Right atrium auricular region (tissue), 2 donors: ENCODE data around the gene PTGES2. TPM values are rescaled to one million over a fixed set of nuclear protein-coding genes. Genes with fewer than 3 reads are reported as not detected.
"Not testable (repeated sequence)": the region's sequence is repeated elsewhere in the genome, so short reads cannot be mapped to it uniquely, and the experiment has no call there.

Experiments used
- DNase-seq: peaks from one replicate; pipeline ENCODE4 v3.0.0-alpha.2; 2019; ENCODE audit warnings: low spot score
- H3K27ac ChIP-seq, 2 donors: fragments of 200-600 bp; sonication (generic); 1 replicate in 1 of 2; 2 replicates in 1 of 2; pipeline ENCODE4 v1.5.1; 2016 to 2019
- H3K27me3 ChIP-seq, 2 donors: fragments of 200-600 bp; sonication (generic); one replicate each; pipeline versions ENCODE4 v1.5.1 to v1.6.0; 2017 to 2019
- H3K36me3 ChIP-seq: fragments of 200-600 bp; sonication (generic); one replicate; pipeline ENCODE4 v1.5.1; 2016
- H3K4me1 ChIP-seq, 2 donors: fragments of 200-600 bp; sonication (generic); one replicate each; pipeline versions ENCODE4 v1.5.1 to v1.6.0; 2017 to 2019
- H3K4me3 ChIP-seq, 2 donors: fragments of 200-600 bp; sonication (generic); 1 replicate in 1 of 2; 2 replicates in 1 of 2; pipeline ENCODE4 v1.5.1; 2017 to 2019; ENCODE audit warnings: mild to moderate bottlenecking in 1 of 2, moderate library complexity in 1 of 2
- H3K9me3 ChIP-seq, 2 donors: fragments of 200-600 bp; sonication (generic); one replicate each; pipeline ENCODE4 v1.5.1; 2019
- total RNA-seq, 2 donors: library from RNA; depleted of rRNA; stranded (reverse); fragments of >200 nt; gene quantifications; one replicate each; pipeline ENCODE4 v1.1.0, GENCODE V29; 2016
- TF ChIP-seq, protein P1 (sequence below), 2 donors: fragments of 200-600 bp; sonication (generic); IDR thresholded peaks; one replicate each; pipeline ENCODE4 v1.5.1; 2019; ENCODE audit warnings: antibody characterized with exemption in 2 of 2

The PTGES2 gene
- total RNA-seq, 2 donors from 2014 or later = 114 to 118 TPM

DNA sequence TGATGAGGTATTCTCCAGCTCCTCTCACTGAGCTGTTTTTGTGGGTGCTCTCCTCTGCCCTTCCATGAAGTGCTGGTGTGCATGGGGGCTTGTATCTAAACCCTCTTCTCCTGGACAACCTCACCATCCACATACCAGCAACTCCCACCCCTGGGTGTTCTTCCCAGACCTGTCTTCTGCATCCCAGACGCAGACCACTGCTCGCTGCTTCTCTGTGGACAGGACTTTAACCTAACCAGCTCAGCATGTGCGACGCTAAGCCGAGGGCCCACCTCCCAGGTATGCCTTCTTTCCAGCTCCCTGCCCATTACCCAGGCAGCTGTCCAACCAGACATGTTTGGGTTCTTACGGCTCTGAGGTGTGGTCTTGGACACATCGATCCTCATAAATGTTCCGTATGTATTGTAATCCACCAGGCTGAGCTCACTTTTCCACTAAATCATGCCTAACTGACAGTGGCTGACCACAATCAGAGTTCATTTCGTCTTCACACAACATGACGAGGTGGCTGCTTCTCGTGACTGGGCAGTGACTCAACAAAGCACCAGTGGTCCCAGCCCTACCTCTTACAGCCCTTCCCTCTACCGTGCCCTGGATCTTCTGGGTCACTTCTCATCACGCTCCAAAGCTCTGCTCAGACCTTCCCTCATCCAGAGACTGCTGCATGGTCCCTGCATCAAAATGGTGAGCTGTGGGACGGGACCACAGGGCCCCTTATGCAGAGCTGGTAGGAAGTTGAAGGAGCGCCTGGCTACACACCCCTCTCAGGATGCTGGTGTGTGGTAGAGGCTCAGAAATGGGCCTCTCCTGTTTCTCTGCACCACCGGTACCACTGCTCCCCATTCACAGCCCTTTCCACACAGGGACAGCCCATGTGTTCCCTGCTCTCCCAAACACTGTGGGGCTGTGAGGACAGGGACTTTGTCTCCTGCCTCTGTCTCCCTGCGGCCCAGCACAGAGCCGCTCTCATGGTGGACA is 9.6 kb upstream of the PTGES2 start:
- DNase-seq = no peak
- no peak overlapping the region for H3K27ac ChIP-seq
- H3K4me3 ChIP-seq = no peak overlapping the region
- H3K36me3 ChIP-seq = no peaks in the 10 kb centered on the region
- H3K4me1 ChIP-seq = no peaks in the 10 kb centered on the region
- TF ChIP-seq, protein P1, sequence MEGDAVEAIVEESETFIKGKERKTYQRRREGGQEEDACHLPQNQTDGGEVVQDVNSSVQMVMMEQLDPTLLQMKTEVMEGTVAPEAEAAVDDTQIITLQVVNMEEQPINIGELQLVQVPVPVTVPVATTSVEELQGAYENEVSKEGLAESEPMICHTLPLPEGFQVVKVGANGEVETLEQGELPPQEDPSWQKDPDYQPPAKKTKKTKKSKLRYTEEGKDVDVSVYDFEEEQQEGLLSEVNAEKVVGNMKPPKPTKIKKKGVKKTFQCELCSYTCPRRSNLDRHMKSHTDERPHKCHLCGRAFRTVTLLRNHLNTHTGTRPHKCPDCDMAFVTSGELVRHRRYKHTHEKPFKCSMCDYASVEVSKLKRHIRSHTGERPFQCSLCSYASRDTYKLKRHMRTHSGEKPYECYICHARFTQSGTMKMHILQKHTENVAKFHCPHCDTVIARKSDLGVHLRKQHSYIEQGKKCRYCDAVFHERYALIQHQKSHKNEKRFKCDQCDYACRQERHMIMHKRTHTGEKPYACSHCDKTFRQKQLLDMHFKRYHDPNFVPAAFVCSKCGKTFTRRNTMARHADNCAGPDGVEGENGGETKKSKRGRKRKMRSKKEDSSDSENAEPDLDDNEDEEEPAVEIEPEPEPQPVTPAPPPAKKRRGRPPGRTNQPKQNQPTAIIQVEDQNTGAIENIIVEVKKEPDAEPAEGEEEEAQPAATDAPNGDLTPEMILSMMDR (IDR thresholded peaks at IDR 0.05) = no peak
- H3K27me3 ChIP-seq = no peaks in the 10 kb centered on the region
- peaks cover 0 to 4% of the 10 kb centered on the region in 2 donors for H3K9me3 ChIP-seq

DNA sequence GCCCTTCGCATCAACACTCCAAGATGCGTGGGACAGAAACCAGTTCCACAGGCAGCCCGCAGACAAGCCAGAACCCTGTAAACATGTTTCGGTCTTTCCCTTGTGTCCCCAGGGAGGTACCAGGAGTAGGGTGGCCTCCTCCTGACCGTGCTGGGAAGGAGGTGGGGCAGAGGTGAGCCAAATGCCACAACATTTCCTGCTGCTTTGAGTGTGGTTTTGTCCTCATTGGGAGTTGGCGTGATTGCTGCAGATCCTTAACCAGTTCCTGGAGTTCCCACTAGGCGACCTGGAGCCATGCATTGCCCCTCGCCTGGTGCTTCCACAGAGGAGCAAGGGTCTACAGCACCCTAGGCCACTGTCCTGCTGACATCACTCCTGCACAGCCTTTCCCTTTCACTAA is 8.0 kb upstream of the PTGES2 start:
- not testable (repeated sequence) for DNase-seq, H3K36me3 ChIP-seq, H3K9me3 ChIP-seq

DNA sequence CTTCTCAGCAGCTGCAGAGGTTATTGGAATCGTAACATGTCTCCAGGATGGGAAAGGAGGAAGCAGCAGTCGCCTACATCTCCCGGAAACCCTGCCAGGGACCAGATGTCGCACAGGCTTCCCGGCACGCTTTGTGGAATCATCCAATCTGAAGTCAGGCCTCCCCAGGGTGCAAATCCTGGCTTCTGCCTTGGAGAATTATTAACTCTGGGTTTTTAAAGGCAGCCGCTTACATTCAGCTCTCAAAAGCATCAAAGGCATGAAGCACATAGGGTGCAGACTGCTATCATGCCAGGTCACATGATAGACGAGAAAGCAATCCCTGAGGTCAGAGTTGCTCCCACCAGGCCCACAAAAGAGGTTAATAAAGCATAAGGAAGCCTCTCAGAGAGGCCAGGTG is 4.6 kb upstream of the PTGES2 start:
- not testable (repeated sequence) for H3K36me3 ChIP-seq, H3K4me3 ChIP-seq, DNase-seq, H3K9me3 ChIP-seq, H3K27me3 ChIP-seq, H3K27ac ChIP-seq
- H3K4me1 ChIP-seq = peaks cover 0 to 11% of the 10 kb centered on the region in 2 donors

More for the DNA sequence above, 8.0 kb upstream of the PTGES2 start:
- H3K4me3 ChIP-seq, H3K4me1 ChIP-seq, H3K27ac ChIP-seq, H3K27me3 ChIP-seq: not testable (repeated sequence)

DNA sequence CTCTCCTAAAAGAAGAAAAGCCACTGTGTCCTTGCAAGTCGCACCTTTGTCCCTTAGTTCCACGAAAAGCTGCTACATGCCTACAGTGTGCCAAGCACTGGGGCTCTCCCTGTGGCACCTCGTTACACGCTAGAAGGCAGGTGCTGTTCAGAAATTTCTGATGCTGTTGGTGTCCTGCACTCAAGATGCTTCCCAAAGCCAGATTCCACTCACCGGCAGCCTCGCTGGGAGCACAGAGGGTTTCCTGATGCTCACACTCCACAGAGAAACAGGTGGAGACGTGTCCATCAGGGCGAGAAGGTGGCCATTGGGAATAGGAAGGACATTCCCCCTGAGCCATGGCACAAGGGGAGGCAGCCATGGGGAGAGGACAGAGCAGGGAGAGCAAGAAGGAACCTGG is 3.8 kb upstream of the PTGES2 start:
- H3K4me3 ChIP-seq, H3K9me3 ChIP-seq, DNase-seq, H3K36me3 ChIP-seq, H3K27me3 ChIP-seq, H3K27ac ChIP-seq: not testable (repeated sequence)
- H3K4me1 ChIP-seq = peaks cover 0 to 17% of the 10 kb centered on the region in 2 donors

DNA sequence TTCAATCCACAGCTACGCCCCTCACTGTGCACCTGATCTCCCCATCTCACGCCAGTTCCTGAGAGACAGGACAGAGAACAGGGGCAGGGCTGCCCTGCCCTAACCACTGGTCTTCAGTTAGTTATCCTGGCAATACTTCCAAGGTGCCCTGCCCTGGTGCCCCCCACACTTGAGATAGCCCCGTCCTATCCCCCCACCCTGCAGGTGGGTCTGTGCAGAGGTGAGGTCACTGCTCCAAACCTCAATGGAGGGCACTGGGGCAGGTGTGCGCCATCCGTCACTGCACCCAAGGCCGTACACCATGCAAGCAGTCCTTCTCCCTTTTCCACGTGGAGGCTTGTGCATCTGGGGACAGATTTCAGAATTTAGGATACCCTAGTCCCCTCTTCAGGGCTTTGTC is 3.1 kb upstream of the PTGES2 start:
- not testable (repeated sequence) for DNase-seq, H3K27me3 ChIP-seq, H3K36me3 ChIP-seq, H3K9me3 ChIP-seq, H3K27ac ChIP-seq, H3K4me3 ChIP-seq
- peaks cover 0 to 24% of the 10 kb centered on the region in 2 donors for H3K4me1 ChIP-seq

DNA sequence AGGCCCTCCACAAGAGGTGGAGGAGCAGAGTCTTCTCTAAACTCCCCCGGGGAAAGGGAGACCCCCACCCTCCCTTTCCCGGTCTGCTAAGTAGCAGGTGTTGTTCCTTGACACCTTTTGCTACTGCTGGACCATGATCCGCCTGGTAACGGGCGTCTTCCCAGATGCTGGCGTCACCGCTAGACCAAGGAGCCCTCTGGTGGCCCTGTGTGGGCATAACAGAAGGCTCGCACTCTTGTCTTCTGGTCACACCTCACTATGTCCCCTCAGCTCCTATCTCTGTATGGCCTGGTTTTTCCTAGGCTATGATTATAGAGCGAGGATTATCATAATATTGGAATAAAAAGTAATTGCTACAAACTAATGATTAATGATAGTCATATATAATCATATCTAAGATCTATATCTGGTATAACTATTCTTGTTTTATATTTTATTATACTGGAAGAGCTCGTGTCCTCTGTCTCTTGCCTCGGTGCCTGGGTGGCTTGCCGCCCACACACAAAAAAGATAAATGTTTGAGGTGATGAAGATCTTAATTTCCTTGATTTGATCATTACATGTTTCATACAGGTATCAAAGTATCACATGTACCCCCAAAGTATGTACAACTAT is 2.6 kb upstream of the PTGES2 start:
- H3K36me3 ChIP-seq, H3K9me3 ChIP-seq, H3K27ac ChIP-seq, H3K4me3 ChIP-seq, H3K27me3 ChIP-seq: not testable (repeated sequence)
- TF ChIP-seq, protein P1 (IDR thresholded peaks at IDR 0.05) = peak; percentile 42 to 56
- H3K4me1 ChIP-seq = peaks cover 0 to 30% of the 10 kb centered on the region in 2 donors
- peak; percentile 78 for DNase-seq

DNA sequence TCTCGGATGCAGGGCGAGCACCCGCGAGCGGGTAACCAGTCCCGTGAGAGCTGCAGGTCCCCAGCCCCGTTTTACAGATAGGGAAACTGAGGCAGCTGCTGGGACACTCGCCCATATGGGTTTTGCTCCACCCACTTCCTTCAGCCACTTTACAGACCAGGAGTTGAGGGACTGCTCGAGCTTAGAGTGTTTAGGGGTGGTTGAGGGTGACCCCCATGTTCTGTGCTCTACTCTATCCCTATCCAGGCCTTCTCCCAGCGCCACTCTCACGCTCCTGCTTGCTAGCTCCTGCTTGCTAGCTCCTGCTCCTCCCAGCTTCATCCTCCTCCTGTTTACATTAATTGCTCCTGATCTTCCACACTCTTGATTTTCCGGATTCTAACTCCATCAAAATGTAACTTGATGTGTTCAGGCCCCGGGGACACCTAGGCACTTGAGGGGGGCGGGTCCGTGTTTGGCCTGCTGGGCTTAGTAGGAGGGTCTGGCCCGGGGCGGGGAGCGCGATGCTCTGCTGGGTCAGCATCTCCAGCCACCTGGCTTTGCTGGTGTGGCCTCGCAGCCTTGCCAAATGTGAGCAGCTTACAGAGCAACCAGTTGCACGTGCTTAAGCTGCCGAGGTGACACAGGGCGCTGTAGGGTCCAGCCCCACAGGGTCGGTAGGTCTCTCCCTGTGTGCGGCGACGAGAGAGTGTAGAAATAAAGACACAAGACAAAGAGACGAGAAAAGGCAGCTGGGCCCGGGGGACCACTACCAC is 1.5 kb upstream of the PTGES2 start:
- Histone ChIP-seq H3K9me3 (peaks cover 0 to 4% of the 10 kb centered on the region in 2 donors), H3K27me3 (no peaks in the 10 kb centered on the region), H3K4me3 (peak overlapping the region; percentile 85 to 90), H3K36me3 (peaks cover 9% of the 10 kb centered on the region), H3K4me1 (peaks cover 0 to 31% of the 10 kb centered on the region in 2 donors), H3K27ac (peak overlapping the region; percentile 93 to 100)
- DNase-seq = no peak
- TF ChIP-seq, protein P1 (IDR thresholded peaks at IDR 0.05) = no peak
